Uterus (tissue), 4 donors: ENCODE results near the gene BBS9. TPM values are rescaled to one million over a fixed set of nuclear protein-coding genes. Genes with fewer than 3 reads are reported as not detected.

ENCODE experiments used
- DNase-seq, 2 donors: peaks; one replicate each; pipeline ENCODE4 v3.0.0-alpha.2; 2019 to 2020
- H3K27ac ChIP-seq, 2 donors: fragments of 200-600 bp; sonication (generic); 1 replicate in 1 of 2; 2 replicates in 1 of 2; pipeline ENCODE4 v1.5.1; 2016 to 2018
- H3K27me3 ChIP-seq, 2 donors: fragments of 200-600 bp; sonication (generic); one replicate each; pipeline ENCODE4 v1.5.1; 2018 to 2019; ENCODE audit warnings: control low read depth in 1 of 2
- H3K36me3 ChIP-seq, 2 donors: fragments of 200-600 bp; sonication (generic); one replicate each; pipeline ENCODE4 v1.5.1; 2019; ENCODE audit warnings: control low read depth in 1 of 2
- H3K4me1 ChIP-seq, 2 donors: fragments of 200-600 bp; sonication (generic); one replicate each; pipeline ENCODE4 v1.5.1; 2018 to 2019; ENCODE audit warnings: control low read depth in 1 of 2
- H3K4me3 ChIP-seq, 2 donors: fragments of 200-600 bp; sonication (generic); 1 replicate in 1 of 2; 2 replicates in 1 of 2; pipeline ENCODE4 v1.5.1; 2018 to 2019; ENCODE audit warnings: mild to moderate bottlenecking in 1 of 2
- H3K9me3 ChIP-seq, 2 donors: fragments of 200-600 bp; sonication (generic); one replicate each; pipeline ENCODE4 v1.5.1; 2019; ENCODE audit warnings: control low read depth in 1 of 2
- CTCF ChIP-seq, 4 experiments: fragments of 200-600 bp in 2 of 4; fragments of 450-650 bp in 2 of 4; sonication (generic) in 2 of 4; IDR thresholded peaks; one replicate each; pipeline ENCODE4 v1.5.1; 2016 to 2019; ENCODE audit warnings: antibody characterized with exemption in 4 of 4, mild to moderate bottlenecking in 2 of 4, moderate library complexity in 1 of 4
- POLR2A ChIP-seq, 2 donors: fragments of 450-650 bp; IDR thresholded peaks; one replicate each; pipeline ENCODE4 v1.6.1; 2016; ENCODE audit warnings: antibody characterized with exemption in 2 of 2, mild to moderate bottlenecking in 1 of 2, moderate library complexity in 1 of 2
- intact Hi-C: fragments of 100-400 bp; cut with DNase I; formaldehyde crosslinking; loops from one replicate; pipeline ENCODE4 v1.15.1; 2023; ENCODE audit warnings: low total_unique reads
- total RNA-seq, 4 donors: library from RNA; depleted of rRNA in 3 of 4; stranded (reverse); fragments of >200 nt in 3 of 4; gene quantifications; one replicate each; pipeline versions ENCODE4 v1.1.0 to v1.2.4, GENCODE V29; 2014 to 2023
- donor health status: DM: yes; HTN: yes; CAD: no.

Gene BBS9
- total RNA-seq, 4 donors from 2014 or later, result 24.1 to 77.4 (median 39.4) TPM

- no peak for TF ChIP-seq POLR2A (IDR thresholded peaks at IDR 0.05)
- TF ChIP-seq CTCF (IDR thresholded peaks at IDR 0.05), result no peak
- Histone ChIP-seq H3K4me3 (no peak overlapping the region), H3K27me3 (no peaks in the 10 kb centered on the region), H3K36me3 (no peaks in the 10 kb centered on the region), H3K4me1 (no peaks in the 10 kb centered on the region), H3K27ac (no peak overlapping the region), H3K9me3 (no peaks in the 10 kb centered on the region)
- intact Hi-C loops, result no loop called here
- DNase-seq, result no peak
These were observed 498.4 kb downstream of the BBS9 start for GRCh38 chr7:33627741-33628140.

- TF ChIP-seq POLR2A (IDR thresholded peaks at IDR 0.05), result no peak
- no peak for TF ChIP-seq CTCF (IDR thresholded peaks at IDR 0.05)
- no peaks in the 10 kb centered on the region for H3K36me3 ChIP-seq
- H3K27ac ChIP-seq, result no peak overlapping the region
- no peaks in the 10 kb centered on the region for H3K4me1 ChIP-seq
- H3K27me3 ChIP-seq, result no peaks in the 10 kb centered on the region
- no peak for DNase-seq
- intact Hi-C loops, result no loop called here
- no peaks in the 10 kb centered on the region for H3K9me3 ChIP-seq
- no peak overlapping the region for H3K4me3 ChIP-seq
These were observed 499.5 kb downstream of the BBS9 start for GRCh38 chr7:33628894-33629293.

GRCh38 chr7:33630359-33630758 is 501.0 kb downstream of the BBS9 start:
- DNase-seq, result no peak
- intact Hi-C loops, result no loop called here
- no peaks in the 10 kb centered on the region for H3K9me3 ChIP-seq
- H3K27ac ChIP-seq, result no peak overlapping the region
- H3K36me3 ChIP-seq, result no peaks in the 10 kb centered on the region
- TF ChIP-seq CTCF (IDR thresholded peaks at IDR 0.05) (no peak), POLR2A (IDR thresholded peaks at IDR 0.05) (no peak)
- H3K27me3 ChIP-seq, result no peaks in the 10 kb centered on the region
- no peak overlapping the region for H3K4me3 ChIP-seq
- no peaks in the 10 kb centered on the region for H3K4me1 ChIP-seq

GRCh38 chr7:33632322-33632721 is 503.0 kb downstream of the BBS9 start:
- no peak for TF ChIP-seq CTCF (IDR thresholded peaks at IDR 0.05)
- no peak for TF ChIP-seq POLR2A (IDR thresholded peaks at IDR 0.05)
- no peaks in the 10 kb centered on the region for H3K27me3 ChIP-seq
- H3K4me3 ChIP-seq, result no peak overlapping the region
- DNase-seq, result no peak
- no peaks in the 10 kb centered on the region for H3K36me3 ChIP-seq
- no peaks in the 10 kb centered on the region for H3K9me3 ChIP-seq
- intact Hi-C loops, result no loop called here
- no peak overlapping the region for H3K27ac ChIP-seq
- H3K4me1 ChIP-seq, result no peaks in the 10 kb centered on the region

GRCh38 chr7:33632840-33633525 is 503.6 kb downstream of the BBS9 start:
- no peak overlapping the region for H3K4me3 ChIP-seq
- H3K9me3 ChIP-seq, result no peaks in the 10 kb centered on the region
- H3K27ac ChIP-seq, result no peak overlapping the region
- intact Hi-C loops, result no loop called here
- TF ChIP-seq POLR2A (IDR thresholded peaks at IDR 0.05), result no peak
- TF ChIP-seq CTCF (IDR thresholded peaks at IDR 0.05), result no peak
- no peaks in the 10 kb centered on the region for H3K4me1 ChIP-seq
- no peaks in the 10 kb centered on the region for H3K36me3 ChIP-seq
- H3K27me3 ChIP-seq, result no peaks in the 10 kb centered on the region
- DNase-seq, result no peak
